GM19468 (cell line): ENCODE data around the gene XKR3.
"Not testable (repeated sequence)": the region's sequence is repeated elsewhere in the genome, so short reads cannot be mapped to it uniquely, and the experiment has no call there.

Experiments
- ATAC-seq: cut with Tn5 transposase; IDR thresholded peaks from one replicate; pipeline ENCODE4 v1.9.1; 2021; ENCODE audit warnings: mild to moderate bottlenecking, moderate library complexity, moderate number of reproducible peaks; ENCODE audit not compliant: unreplicated experiment; ENCODE audit errors: extremely low read depth

XKR3 gene

GRCh38 chr22:16760416-16760815 is 64.8 kb downstream of the XKR3 start:
- not testable (repeated sequence) for ATAC-seq

GRCh38 chr22:16749282-16749681 is 75.9 kb downstream of the XKR3 start:
- ATAC-seq: not testable (repeated sequence)

GRCh38 chr22:16748160-16748929 is 76.9 kb downstream of the XKR3 start:
- ATAC-seq: not testable (repeated sequence)

- ATAC-seq: not testable (repeated sequence)
These were observed 77.7 kb downstream of the XKR3 start for GRCh38 chr22:16747266-16748159.

- ATAC-seq: not testable (repeated sequence)
These were observed 90.9 kb downstream of the XKR3 start for GRCh38 chr22:16734271-16734670.
